ENCODE results near the gene CNOT2.

CNOT2 gene, protein sequence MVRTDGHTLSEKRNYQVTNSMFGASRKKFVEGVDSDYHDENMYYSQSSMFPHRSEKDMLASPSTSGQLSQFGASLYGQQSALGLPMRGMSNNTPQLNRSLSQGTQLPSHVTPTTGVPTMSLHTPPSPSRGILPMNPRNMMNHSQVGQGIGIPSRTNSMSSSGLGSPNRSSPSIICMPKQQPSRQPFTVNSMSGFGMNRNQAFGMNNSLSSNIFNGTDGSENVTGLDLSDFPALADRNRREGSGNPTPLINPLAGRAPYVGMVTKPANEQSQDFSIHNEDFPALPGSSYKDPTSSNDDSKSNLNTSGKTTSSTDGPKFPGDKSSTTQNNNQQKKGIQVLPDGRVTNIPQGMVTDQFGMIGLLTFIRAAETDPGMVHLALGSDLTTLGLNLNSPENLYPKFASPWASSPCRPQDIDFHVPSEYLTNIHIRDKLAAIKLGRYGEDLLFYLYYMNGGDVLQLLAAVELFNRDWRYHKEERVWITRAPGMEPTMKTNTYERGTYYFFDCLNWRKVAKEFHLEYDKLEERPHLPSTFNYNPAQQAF

DNA sequence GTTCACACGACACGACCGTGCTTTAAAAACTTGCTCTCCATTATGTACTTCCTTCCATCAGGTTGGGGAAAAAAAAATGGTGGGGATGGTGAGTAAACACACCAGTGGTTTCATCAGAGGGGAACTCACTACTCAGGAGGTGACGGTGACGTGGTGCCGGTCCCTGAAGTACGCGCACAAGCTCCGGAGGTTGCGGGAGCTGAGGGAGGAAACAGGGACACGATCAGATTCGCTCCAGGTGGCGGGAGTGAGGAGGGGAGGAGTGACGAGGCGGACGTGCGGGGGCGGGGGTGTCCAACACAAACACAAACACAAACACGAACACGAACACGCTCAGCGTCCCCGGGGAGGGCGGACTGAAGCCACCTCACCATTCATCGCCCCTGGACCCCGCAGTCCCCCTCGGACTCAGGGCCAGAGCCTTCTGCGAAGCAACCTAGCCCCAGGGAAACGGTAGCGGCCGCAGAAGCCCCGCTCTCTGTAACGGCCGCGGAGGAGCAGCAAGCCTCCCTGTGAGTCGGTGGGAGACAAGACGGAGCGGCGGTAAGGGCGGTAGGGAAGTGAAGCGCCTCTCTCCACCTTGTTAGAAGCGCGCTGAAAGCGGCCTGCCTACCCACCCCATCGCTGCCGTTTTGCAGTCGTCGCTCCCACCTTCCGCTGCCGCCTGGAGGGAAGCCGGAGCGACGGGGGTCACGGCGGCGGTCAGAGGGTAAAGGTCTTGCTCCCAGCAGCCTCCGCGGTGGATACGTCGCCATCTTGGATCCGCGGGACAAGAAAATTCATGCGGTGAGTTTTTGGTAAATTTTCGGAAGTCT lies at the start of gene CNOT2:
Gene CNOT2, plus strand, starts transcription at position 739 of the 815 bp plus-strand sequence. CDS start 34,794 bp downstream, outside the sequence.
- peak; percentile 87 for DNase-seq (ENCODE audit: low read depth)

DNA sequence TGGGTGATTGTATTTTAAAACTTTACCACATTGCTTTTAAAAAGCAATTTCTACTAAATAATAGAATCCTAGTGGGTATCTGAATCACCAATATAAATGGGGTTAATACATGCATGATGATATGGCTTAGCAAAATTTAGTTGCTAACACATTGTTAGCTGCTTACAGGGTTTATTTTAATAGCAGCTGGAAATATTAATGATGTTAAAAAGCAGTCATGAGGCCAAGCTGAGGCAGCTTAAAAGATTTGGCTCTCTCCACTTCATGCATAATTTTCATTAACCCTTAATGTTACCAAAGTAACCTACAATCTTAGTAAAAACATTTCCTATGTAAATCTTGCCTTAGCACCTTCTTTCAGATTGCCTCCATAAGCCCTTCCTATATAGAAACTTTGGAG lies 49.2 kb upstream of the CNOT2 start:
- DNase-seq (ENCODE audit: low read depth) = no peak

DNA sequence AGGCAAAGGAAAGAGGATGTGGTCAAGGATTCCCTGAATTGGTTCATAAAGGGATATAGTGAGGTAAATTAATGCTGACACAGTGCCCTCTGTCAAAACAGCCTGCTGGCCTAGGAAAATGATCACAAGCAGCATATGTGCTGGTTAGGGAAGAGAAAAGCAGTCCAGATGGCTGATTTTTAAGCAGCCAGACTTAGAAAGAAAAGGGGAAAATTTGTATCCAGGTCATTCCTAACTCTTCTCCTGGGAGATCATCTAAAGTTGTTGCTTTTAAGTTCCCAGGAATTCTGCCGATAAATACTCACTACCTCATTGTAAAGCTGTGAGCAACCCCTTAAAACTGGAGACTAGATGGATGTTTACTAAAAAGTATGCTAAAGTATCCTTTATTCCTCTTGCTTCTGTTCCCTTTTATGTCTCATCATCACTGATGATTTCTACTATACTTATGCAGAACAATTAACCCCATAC lies 46.4 kb upstream of the CNOT2 start:
- DNase-seq (ENCODE audit: low read depth) = no peak

DNA sequence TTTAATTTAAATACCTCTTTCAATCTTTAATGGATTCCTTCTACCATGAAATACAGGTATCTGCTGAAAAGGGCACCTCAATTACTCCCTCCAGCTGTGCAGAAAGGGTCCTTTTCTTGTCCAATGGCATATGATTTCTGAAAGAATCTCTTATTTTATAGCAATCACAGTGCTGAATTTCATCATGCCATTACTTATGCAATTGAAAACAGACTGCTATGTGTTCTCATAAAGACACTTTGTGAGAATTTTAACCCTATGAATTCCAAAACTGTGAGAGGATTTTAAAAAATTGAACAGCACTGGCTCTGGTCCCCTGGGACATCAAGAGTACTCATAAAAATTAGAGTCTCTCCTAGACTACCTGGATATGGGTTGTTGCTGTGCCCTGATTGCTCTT lies 45.9 kb upstream of the CNOT2 start:
- DNase-seq (ENCODE audit: low read depth) = no peak

DNA sequence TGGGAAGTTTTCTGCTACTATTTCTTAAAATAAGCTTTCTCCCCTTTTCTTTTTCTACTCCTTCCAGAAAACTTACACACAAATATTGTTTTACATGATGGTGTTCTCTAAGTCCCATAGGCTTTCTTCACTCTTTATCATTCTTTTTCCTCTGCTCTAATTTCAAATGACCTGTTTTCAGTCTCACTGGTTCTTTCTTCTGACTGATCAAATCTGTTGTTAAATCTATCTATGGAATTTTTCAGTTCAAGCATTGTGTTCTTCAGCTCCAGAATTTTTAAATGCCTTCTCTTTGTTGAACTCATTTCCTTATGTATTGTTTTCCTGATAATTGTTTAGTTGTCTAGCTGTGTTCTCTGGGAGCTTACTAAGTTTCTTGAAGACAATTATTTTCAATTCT lies 29.5 kb upstream of the CNOT2 start:
- no peak for DNase-seq (ENCODE audit: low read depth)

DNA sequence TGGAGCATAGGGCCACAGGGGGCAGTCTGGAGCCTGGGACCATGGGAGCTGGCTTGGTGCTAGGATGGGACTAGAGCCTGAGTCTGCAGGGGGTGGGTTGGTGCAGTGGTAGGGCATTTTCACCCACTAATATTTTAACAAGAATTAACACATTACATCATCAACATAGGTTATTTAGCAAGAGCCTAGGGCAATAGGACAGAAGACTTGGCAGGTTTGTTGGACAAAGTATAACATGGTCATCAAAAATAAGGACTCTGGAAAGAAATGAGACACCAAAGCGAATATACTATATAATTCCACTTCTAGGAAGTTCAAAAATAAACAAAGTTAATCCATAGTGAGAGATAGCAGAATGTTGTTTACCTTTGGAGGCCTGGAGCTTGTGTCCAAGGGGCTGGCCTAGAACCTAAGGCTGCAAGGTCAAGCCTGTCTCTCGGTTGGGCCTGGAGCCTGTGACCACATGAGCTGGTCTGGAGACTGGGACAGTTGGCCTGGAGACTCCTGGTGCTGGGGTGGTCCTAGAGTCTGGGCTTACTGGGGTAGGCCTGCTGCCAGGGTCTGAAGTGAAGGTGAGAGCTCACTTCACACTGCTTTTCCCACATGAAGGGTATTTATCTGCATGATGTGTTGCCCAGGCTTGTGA lies 28.1 kb upstream of the CNOT2 start:
- no peak for DNase-seq (ENCODE audit: low read depth)

DNA sequence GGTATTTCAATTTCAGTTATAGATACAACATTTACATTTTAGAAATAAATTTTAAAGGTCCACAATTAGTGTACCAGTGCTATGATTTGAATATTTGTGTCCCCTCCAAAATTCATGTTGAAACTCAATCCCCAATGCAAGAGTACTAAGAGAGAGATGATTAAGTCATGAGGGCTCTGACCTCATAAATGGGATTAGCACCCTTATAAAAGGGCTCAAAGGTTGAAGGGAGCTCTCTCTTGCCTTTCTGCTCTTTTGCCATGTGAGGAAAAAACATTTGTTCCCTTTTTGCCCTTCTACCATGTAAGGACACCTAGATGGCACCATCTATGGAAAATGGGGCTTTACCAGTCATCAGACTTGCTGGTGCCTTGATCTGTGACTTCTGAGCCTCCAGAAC lies 25.8 kb upstream of the CNOT2 start:
- no peak for DNase-seq (ENCODE audit: low read depth)

DNA sequence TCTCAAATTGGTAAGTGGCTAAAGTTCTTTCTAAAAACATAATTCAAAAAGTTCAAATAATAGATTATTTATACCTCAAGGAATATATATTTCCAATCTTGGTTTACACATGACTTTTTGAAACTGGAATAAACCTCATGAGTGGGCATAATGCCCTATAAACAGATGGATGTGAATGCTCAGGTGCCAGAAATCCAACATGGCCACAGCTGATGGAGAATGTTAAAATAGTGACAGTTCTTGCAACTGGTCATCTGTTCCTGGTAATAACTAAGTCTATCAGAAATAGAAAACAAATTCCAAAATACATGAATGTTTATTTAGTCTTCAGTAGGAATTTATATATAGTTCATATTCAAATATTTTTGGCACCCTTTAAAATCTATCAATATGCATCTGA lies 21.6 kb upstream of the CNOT2 start:
- no peak for DNase-seq (ENCODE audit: low read depth)

DNA sequence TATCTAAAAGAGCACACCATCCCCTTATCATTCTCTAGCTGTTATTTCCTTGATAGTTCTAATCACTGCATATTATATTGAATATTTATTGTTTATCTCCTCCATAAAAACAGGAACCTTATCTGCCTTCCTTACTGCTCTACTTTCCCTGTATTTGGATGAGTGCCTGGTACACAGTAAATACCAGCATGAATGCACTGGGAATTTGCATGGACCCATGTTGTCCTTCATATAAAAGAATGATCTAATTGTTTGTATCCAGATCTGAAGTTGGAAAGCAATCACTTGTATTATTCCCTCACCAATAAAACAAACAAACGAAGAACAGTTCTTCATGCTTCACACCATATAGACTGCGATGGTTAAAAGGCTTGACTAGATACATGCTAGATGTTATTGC lies 15.3 kb upstream of the CNOT2 start:
- DNase-seq (ENCODE audit: low read depth) = no peak

DNA sequence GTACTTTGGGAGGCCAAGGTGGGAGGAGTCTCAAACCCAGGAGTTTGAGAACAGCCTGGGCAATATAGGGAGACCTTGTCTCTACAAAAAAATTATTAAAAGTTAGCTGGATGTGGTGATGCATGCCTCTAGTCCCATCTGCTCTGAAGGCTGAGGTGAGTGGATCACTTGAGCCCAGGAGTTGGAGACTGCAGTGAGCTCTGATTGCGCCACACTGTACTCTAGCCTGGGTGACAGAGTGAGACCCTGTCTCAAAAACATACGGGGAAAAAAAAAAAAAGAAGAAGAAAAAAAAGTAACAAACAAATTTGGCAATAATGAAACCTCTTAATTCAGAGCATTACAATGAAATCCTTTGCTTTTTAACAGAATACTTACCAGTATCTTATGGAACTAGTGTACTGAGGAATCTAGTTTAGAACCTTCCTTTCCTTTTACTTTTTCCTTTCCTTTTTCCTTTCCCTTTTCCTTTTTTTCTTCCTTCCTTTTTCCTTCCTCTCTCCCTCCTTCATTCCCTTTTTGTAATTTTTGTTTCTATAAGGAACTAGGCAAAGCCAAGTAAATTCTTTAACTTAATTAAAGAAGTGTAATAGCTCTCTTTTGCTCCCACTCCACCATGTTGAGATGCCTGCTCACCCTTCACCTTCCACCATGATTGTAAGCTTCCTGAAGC lies 12.2 kb upstream of the CNOT2 start:
- no peak for DNase-seq (ENCODE audit: low read depth)

DNA sequence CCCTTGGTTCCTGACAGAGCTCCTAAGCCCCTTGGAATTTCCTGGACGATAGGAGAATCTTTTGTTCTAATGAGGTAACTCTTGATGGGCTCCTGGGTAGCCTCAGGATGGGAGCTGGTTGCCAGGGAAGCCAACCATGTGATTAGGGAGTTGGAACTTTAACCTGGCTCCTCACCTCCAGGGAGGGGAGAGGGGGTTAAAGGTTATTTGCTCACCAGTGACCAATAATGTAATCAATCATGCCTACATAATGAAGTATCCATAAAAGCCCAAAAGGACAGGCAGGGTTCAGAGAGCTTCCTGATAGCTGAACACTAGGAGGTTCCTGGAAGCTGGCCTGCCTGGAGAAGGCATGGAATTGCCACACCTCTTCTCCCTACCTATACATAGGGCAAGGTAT lies 6.2 kb upstream of the CNOT2 start:
- DNase-seq (ENCODE audit: low read depth) = no peak

DNA sequence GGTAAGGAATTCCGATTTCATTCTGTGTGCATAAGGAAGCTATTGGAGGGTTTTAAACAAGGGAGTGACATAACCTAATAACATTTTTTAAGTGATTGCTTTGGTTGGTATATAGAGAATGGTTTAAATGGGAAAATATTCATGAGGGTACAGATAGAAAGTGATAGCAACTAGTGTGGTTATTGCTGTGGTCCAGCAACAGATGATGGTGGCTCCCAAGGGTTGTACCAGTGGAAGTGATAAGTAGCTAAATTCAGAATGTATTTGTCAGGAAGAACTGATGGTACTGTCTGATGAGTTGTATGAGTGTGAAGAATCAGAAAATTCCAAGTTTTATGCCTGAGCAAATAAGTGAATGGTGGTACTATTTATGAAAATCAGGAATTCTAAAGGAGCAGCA lies 2.6 kb upstream of the CNOT2 start:
- no peak for DNase-seq (ENCODE audit: low read depth)

DNA sequence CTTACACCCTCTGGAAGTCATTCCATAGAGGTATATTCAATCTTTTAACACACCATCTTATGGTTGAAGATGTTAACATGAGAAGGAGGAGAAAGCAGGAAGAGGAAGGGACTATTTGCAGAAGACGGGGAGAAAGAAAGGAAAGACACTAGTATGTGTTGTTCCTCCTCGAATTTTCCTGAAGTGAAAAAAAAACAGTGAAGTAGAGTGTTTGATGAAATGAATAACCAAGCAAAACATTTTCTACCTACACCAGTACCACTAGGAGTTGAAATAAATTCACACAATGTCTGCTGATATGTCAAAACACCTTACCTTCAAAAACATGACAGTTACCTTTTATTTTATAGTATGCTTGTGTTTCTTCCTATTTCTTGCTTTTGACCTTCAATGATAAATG lies 1.4 kb upstream of the CNOT2 start:
- DNase-seq (ENCODE audit: low read depth) = no peak

DNA sequence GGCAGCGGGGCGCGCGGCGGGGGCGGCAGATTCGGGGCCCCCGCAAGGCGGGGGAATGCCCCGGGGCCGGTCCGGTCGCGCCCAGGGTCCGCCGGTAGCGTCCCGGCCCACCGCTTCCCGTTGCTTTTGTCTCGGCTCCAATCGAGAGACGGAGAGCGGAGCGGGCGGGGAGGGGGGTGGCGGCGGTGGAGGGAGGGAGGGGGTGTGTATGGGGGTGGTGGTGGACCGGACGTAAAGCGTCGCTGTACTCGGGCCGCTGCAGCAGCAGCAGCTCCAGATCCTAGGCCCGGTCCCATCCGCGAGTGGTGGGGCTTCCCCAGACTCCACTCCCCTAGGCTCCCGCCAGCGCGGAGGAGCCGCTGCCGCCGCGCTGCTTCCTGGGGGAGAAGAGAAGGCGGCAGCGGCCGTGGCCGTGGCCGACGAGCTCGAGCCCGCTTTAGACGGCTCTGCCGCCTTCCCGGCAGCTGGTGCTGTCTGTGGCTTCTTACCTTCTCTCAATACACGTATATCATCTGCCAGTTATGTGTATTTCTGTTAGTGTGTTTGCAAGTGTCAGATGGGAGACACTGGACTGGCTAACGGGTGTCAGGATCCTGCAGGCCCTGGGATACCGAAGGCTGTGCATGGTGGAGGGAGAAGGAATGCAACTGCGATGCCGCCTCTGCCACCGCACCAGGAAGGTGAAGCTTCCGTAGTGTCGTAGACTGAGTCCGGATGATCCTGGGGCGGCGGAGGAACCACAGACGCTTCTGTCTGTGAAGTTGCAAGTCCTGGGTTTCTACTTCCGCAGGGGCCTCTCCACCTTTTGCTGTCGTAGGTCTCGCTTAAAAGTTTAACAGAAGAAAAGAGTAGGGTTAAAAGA lies 508 bp downstream of the CNOT2 start:
- DNase-seq (ENCODE audit: low read depth) = peak; percentile 42

DNA sequence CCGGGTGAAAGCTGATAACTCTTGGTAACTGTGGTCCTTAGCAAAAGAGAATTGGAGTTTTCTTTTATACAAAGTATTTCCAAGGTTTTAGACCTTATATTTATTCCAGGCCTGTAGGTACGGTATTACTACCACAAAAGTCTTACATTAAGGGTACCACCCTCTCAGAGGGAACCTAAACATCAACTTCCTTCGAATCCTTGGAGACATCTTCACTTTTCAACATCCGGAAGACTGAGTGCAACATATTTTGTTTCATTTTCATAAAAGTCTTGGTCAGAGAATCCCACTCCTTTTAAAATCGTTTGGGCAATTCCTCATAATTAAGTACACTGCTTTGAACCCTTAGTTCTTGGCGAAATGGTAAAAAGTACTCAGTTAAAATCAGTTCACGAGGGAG lies 1.2 kb downstream of the CNOT2 start:
- DNase-seq (ENCODE audit: low read depth) = no peak

DNA sequence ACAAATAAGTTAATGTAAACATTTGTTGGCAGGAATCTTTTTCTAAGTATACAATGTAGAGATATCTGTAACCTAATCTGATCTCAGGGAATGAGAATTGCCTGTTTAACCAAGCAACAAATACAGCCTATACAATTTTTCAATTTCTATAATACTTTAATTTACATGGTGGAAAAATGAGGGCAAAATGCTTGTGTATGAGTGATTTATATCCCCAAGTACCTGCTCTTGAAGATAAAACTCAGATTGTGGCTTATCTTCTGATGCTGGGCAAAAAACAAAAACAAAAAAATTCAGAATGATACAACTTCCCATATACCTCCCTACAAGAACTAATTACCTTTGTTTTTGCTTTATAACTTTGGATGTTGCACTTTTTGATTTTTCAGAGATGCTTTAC lies 2.2 kb downstream of the CNOT2 start:
- DNase-seq (ENCODE audit: low read depth) = no peak

DNA sequence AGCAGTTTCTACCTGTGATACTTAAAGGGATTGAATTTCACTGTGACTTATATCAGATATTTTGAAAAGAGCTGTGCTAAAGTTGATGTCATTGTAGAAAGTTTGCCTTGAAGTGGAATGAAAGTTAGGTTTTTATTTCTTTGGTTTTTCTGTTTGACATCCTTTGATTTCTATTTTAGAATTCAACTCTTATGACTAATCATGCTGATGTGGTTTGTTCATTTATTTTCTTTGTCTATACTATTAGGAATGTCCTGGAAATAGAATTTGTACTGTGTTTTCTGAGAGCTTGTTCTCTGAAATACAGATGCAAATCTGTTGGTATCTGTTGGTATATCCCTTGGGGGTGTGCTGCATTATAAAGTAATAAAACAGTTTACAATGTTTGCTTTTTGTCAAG lies 3.3 kb downstream of the CNOT2 start:
- DNase-seq (ENCODE audit: low read depth) = no peak

DNA sequence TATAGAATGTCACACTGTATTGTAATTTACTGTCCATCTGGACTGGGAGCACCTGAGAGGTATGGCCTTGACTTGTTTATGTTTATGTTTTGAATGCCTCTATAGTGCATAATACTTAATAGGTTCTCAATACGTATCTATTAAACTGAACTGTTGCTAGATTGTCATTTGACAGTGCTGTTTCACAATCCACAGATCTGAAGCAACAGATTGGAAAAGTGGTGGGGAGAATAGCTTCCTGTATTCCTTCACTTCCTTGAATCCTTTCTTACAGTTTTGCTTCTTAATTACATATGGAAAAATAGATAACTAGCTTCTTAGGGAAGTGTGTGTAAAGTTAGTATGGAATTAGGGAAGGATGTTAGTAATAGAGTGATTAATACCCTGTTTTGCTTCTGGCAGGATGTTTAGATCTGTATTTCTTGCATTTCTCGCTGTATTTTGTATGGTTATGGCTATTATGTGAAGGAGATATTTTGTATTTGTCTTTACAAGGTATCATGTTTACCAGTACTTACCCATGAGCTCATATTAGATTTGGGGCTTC lies 4.5 kb downstream of the CNOT2 start:
- no peak for DNase-seq (ENCODE audit: low read depth)

DNA sequence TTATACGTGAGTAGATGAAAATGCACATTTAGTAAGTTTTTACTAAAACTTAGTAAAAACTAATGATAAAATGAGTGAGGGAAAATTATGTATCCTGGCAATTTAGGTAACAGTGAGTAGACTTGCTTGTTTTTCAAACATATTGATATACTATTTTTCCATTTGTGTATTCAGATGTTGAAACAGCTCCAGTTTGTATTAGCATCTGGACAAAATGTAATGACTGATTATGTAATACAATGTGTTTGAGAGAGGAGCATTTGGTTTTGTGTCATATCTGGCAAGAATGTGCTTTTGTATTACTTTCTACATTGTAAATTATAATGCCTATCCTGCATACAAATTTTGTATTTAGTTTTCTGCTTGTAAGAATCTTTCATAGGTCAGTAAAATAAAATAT lies 5.6 kb downstream of the CNOT2 start:
- no peak for DNase-seq (ENCODE audit: low read depth)

DNA sequence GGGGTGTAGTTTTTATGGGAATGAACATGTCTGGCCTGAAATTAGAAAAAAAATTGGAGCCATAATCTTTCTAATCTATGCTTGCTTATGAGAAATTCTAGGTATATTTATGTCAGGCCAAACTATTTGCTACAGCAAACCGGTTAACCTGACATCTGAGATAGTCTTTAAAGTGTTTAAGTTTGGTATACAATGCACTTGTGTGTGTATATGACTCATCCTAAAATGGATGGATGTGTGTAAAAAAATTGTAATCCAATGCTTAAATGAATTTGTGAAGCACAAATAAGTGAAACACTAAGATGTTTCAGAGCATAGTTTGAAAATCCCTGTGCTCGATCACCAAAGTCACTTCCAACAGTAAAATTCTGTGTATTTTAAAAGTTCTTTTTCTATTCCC lies 6.7 kb downstream of the CNOT2 start:
- no peak for DNase-seq (ENCODE audit: low read depth)

DNA sequence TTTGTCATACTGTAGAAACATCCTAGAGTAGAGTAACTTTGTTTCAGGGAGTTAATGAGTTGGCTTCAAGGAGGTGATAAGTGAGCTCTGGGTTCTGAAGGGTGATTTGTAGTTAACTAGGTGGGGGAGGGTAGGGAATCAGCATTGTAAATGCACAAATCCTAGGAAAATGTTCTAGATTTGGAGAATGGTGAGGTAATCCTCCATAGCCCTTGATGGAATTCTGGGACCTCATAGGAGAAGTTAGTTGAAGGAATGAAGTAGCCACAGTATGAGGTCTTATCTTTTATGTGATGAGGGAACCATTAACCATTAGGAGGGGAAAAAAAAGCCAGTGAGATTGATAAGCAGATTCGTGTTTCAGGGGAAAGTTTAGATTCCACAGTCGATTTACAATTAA lies 8.0 kb downstream of the CNOT2 start:
- no peak for DNase-seq (ENCODE audit: low read depth)
